Measurements from ENCODE around the gene ABHD2.

The ABHD2 gene, protein sequence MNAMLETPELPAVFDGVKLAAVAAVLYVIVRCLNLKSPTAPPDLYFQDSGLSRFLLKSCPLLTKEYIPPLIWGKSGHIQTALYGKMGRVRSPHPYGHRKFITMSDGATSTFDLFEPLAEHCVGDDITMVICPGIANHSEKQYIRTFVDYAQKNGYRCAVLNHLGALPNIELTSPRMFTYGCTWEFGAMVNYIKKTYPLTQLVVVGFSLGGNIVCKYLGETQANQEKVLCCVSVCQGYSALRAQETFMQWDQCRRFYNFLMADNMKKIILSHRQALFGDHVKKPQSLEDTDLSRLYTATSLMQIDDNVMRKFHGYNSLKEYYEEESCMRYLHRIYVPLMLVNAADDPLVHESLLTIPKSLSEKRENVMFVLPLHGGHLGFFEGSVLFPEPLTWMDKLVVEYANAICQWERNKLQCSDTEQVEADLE

GRCh38 chr15:89087830-89088604 lies at the start of gene ABHD2:
Gene ABHD2, plus strand, starts transcription at chr15:89088456. Its CDS starts 27,872 bp downstream, at chr15:89116328.
- DNase-seq, result peak; percentile 99

DNA sequence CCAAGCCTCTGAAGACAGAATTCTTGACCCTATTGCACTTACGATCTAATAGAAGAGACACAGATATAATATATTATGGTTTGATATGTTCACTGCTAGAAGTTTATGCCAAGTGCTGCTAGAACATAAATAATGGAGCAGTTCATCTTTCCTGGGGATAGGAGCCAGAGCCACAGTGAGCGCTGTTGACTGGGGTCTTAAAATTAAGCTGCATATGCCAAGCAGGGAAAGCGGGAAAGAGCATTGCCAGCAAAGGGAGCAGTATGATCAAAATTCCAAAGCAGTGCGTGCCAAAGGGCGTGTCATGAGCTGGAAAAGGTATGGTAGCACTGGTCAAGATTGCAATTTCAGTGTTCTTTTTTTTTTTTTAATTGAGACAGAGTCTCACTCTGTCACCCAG lies 49.1 kb upstream of the ABHD2 start:
- no peak for DNase-seq

DNA sequence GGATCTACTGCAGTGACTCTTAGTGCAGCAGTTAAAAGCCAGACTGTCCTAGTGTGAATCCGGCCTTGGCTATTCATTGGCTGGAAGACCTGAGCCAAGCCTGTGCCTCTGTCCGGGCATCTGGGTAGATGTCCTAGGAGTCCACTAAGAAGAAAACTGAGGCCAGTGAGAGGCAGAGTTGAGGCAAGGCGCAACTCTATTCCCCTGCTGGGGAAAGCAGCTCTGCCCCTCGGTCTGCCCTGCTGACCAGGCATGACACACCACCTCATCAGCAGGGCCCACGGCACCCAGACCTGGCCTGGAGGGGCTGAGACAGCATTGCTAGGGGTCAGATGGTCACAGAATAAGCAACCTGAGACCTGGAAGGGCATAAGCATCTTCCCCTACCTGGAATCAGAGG lies 46.7 kb upstream of the ABHD2 start:
- no peak for DNase-seq

DNA sequence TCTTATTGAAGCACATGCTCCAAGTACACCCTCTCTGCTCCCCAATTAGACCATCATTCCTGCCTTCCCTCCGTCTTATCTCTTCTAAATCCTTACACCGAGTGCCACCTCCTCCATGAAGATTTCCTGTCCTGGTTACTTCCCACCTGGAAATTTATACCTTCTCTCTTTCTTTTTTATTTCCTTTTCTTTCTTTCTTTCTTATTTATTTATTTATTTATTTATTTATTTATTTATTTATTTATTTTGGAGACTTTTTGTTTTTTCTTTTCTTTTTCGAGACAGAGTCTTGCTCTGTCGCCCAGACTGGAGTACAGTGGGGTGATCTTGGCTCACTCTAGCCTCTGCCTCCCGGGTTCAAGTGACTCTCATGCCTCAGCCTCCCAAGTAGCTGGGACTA lies 45.9 kb upstream of the ABHD2 start:
- no peak for DNase-seq

DNA sequence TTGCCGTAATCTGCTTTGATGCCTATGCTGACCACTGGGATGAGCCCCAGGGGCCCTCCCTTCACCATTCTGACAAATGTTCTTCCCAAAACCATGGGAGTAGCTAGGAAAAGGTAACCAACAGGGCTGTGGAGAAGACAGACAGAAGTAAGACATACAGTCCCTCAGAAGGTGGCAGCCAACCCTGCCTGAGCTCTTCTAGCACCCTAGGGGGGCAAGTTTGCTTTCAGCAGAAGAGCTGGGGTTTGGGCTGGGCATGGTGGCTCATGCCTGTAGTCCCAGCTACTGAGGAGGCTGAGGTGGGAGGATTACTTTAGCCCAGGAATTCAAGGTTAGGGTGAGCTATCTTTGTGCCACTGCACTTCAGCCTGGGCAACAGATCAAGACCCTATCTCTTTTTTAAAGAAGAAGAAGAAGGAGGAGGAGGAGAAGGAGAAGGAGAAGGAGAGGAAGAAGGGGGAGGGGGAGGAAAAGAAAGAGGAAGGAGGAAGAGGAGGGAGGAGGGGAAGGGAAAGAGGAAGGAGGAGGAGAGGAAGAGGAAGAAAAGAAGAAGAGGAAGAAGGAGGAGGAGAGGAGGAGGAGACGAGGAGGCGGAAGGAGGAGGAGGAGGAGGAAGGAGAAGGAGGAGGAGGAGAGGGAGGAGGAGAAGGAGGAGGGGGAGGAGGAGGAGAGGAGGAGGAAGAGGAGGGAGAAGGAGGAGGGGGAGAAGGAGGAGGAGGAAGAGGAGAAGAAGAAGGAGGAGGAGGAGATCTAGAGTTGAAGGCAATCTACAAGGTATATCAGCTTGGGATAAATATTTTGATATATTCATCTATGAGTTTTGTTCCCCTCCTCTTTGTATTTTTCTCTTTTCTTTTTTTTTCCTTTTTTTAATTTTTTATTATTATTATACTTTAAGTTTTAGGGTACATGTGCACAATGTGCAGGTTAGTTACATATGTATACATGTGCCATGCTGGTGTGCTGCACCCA lies 44.9 kb upstream of the ABHD2 start:
- DNase-seq, result no peak

DNA sequence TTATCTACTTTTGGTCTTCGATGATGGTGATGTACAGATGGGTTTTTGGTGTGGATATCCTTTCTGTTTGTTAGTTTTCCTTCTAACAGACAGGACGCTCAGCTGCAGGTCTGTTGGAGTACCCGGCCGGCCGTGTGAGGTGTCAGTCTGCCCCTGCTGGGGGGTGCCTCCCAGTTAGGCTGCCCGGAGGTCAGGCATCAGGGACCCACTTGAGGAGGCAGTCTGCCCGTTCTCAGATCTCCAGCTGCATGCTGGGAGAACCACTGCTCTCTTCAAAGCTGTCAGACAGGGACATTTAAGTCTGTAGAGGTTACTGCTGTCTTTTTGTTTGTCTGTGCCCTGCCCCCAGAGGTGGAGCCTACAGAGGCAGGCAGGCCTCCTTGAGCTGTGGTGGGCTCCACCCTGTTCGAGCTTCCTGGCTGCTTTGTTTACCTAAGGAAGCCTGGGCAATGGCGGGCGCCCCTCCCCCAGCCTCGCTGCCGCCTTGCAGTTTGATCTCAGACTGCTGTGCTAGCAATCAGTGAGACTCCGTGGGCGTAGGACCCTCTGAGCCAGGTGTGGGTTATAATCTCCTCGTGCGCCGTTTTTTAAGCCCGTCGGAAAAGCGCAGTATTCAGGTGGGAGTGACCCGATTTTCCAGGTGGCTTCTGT lies 39.1 kb upstream of the ABHD2 start:
- peak in 1 of 2 donors; percentile 16 for DNase-seq

DNA sequence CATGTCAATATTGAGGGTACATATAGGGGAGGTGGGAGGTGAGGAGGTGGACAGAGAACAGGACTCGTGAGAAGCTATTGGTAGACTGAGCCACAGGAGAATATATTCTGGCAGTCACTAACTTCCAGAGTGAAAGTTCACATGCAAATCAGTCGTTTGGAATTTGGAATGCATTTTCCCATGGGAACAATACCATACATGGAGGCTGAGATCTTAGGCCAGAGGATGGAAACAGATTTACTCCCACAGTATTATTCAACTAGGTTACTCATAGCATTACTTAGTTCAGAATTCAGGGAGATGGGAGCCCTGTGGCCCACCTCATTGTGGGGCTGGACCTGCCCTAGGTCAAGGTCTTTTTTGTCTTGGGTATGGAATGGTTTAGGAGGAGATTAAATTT lies 36.4 kb upstream of the ABHD2 start:
- DNase-seq, result no peak

- DNase-seq, result no peak
Measured at GRCh38 chr15:89052474-89052873, 35.8 kb upstream of the ABHD2 start.

GRCh38 chr15:89054873-89055272 lies 33.4 kb upstream of the ABHD2 start:
- DNase-seq, result no peak

DNA sequence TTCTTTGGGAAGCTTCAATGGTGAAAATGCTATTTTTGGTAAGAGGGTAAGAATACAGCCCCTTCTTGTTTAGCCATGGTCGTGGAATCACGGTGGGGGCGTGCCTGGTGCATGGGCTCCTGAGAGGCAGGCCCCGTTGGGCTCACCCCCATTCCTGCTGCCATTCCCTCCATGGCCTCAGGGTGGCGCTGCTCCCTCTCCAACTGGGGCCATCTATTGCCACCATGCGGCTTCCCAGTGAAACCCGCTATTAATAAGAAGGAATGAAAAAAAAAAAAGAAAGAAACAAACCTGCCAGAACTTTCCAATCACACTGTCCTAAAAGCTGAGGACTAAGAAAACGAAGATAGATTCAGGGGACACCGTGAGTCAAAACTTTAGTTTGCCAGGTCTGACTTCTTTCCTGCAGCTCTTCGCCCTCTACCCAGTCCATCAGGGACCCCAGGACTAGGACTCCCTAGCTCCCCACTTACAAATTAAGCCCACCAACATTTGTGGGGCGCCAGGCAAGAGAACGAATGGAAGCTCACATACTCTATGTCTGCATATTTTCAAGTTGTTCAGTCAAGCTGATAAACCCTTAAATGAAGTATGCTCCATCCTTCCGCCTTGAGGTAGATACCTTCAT lies 30.6 kb upstream of the ABHD2 start:
- peak; percentile 76 to 87 for DNase-seq

- no peak for DNase-seq
Measured at GRCh38 chr15:89058376-89058775, 29.9 kb upstream of the ABHD2 start.

DNA sequence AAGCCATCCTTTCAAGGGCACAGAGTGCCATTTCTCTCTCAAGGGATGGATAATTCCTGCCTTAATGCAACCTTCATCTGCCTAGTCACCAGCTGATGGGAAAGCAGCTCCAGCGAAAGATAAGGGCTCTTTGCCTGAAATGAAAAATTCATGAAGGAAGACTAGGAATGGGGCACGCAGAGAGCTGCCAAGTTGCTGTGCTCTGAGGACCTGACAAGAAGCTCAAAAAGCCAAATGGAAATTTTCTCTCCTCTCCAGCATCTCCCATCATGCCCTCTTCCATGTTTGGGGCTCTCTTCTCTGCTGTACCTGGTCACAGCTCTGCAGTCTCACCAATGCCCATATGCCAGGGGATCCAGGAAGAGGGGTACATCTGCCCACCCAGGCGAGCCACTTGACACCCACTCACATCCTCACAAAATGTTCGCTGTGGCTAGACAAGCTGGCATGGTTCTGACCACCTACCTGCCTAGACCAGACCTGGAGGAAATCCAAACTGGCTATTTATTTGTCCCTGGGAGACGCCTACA lies 29.3 kb upstream of the ABHD2 start:
- no peak for DNase-seq

- no peak for DNase-seq
Measured at GRCh38 chr15:89066280-89066679, 22.0 kb upstream of the ABHD2 start.

DNA sequence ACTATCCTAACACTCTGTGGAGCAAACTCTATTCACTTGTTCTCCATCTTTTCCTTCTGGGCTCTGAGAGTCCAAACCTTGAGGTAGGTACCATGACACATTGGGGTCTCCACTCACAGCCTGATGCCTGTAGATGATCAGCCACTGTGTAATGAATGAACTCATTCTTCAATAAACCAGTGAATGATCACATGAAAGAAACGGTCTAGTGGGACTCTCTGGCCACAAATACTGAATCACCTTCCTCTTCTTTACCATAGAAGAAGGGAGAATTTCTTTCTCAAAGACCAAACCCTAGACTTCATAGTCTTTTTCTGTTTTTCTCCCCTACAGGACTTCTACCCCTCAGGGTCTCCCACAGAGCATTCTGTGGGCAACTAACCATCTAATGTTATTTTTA lies 20.5 kb upstream of the ABHD2 start:
- no peak for DNase-seq

DNA sequence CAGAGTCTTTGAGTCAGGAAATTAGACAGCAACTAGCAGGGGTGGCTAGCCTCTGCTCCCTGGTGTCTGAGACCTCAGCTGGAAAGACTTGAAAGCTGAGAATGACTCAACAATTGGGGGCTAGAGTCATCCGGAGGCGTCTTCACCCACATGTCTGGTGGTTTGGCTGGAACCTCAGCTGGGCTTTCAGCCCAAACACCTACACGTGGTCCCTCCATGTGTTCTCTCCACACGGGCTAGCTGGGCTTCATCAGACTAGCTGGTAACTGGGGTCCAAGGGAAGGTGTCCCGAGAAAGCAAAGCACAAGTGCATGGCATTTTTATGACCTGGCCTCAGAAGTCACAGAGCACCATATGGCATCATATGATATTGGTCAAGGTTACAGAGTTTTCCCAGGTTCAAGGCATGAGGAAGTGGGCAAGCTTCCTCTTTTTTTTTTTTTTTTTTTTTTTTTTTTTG lies 19.9 kb upstream of the ABHD2 start:
- no peak for DNase-seq

DNA sequence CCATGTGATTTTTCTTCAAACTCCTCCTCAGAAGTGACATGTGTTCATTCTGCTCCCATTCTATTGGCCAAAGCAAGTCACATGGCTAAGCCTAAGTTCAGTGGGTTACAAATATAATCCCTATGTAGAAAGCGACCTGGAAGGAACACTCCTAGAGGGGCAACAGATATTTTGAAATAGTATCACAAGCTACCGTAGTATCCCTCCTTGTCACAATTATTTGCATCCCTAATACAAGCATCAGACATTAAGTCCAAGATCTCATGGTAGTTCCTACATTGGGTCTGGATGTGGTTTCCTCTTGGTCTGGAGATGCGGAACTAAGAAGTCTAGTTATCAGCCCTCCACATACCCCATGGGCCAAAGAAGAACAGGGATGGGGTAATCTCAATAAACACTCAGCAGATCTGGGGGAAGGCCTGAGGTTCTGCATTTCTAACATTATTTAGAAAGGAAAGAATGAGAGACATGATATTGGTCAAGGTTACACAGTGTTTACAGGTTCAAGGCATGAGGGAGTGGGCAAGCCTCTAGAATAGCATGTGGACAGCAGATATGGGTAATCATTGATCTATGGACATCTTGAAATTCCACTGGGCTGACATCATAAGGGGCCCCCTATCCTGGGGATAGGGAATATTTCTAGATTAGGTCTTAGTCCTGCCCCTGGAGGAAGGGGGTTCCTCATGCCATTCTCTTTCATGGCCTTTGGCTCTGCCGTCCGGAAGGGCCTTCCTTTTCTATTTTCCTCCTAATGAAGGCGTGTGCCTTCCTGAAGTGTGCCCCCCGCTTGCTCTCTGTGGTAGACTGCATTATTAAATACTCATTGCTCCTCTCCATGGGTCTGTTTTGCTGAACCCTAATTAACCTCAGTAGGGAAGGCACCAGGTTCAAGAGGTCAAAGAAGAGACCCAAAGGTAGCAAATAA lies 17.8 kb upstream of the ABHD2 start:
- DNase-seq, result peak in 1 of 2 donors; percentile 15

- DNase-seq, result no peak
Measured at GRCh38 chr15:89071471-89071870, 16.8 kb upstream of the ABHD2 start.

GRCh38 chr15:89072277-89072869 lies 15.9 kb upstream of the ABHD2 start:
- no peak for DNase-seq

DNA sequence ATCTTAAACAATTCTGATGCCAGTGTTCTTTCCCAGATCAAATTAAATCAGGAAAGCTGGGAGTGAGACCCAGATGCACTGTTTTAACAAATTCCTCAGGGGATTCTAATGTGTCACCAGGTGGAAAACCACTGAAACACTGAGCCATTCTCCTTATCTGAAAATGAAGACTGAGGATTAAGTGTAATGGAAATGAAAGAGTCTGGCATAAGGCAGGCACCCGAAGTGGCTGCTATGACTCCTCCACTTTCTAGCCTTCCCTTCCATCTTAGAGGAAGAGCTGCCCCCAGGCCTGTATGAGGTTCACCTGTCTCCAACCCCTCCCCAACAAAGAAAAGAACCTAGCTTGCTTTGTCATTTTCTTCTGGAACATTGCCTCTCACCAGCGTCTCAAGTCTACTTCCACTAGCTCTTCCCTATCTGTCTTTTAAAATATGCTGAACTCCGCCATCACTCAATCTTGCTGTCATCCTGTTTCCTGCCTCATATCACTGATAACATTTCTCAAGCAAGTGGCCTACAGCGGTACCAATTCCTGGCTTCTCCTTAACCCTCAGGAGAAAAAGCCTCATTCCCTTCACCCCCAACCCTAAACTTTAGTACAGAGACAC lies 13.7 kb upstream of the ABHD2 start:
- DNase-seq, result no peak

Data from CD4-positive, alpha-beta T cell treated with Interferon alpha-2 for 1 hour (primary cell).